ENCODE data around the gene MYO5B.

MYO5B gene

DNA sequence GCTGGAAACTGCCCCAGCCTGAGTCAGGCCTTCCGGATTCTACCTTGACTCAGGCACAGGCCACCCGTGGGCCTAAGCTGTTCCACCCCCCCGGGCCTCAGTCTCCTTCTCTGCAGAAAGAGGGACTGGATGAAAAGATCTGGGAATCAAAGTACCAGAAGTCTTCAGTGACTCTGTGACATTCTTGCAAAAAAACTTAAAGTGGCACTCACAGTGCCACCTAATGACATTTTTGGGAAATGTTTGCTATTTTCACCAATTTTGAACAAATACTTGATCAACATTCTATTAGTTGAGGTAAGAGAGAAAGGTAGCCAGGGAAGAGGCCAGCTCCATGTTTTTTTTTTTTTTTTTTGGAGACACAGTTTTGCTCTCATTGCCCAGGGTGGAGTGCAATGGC lies 333.3 kb downstream of the MYO5B start:
- H3K36me3 ChIP-seq (ENCODE audit: control insufficient read depth, insufficient read depth, low read length) = no peaks in the 10 kb centered on the region
- no peaks in the 10 kb centered on the region for H3K9me3 ChIP-seq (ENCODE audit: control insufficient read depth, insufficient read depth, low read length)
- H3K4me1 ChIP-seq (ENCODE audit: control insufficient read depth, insufficient read depth, low read length) = peaks cover 4% of the 10 kb centered on the region

DNA sequence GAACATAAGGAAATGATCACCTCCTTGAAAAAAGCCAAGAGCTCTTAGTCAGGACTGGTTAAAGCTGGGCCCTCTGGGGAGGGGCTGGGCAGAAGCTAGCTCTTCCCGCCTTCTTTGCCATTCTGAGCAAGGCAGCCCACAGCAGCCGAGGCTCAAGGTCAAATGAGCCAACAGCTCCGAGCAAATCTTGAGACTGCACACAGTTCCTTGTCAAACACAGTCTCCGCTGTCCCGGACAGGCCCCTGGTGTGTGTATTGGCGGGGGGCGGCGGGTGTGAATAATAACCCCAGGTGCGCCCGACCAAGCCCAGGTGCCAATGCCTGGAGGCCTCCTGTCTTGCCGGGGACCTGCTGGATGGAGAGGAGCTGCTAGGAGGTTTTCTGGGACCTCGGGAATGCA lies 335.2 kb downstream of the MYO5B start:
- no peaks in the 10 kb centered on the region for H3K36me3 ChIP-seq (ENCODE audit: control insufficient read depth, insufficient read depth, low read length)
- no peaks in the 10 kb centered on the region for H3K9me3 ChIP-seq (ENCODE audit: control insufficient read depth, insufficient read depth, low read length)
- no peak overlapping the region for H3K9ac ChIP-seq (ENCODE audit: low read depth, low read length)
- H3K4me1 ChIP-seq (ENCODE audit: control insufficient read depth, insufficient read depth, low read length) = peaks cover 4% of the 10 kb centered on the region
- no peak overlapping the region for H3K4me3 ChIP-seq (ENCODE audit: low read depth, low read length)
- no peaks in the 10 kb centered on the region for H3K27me3 ChIP-seq (ENCODE audit: control insufficient read depth, insufficient read depth, low read length)

More for the DNA sequence above, 333.3 kb downstream of the MYO5B start:
- H3K27me3 ChIP-seq (ENCODE audit: control insufficient read depth, insufficient read depth, low read length) = no peaks in the 10 kb centered on the region
- no peak overlapping the region for H3K4me3 ChIP-seq (ENCODE audit: low read depth, low read length)
- no peak overlapping the region for H3K9ac ChIP-seq (ENCODE audit: low read depth, low read length)

DNA sequence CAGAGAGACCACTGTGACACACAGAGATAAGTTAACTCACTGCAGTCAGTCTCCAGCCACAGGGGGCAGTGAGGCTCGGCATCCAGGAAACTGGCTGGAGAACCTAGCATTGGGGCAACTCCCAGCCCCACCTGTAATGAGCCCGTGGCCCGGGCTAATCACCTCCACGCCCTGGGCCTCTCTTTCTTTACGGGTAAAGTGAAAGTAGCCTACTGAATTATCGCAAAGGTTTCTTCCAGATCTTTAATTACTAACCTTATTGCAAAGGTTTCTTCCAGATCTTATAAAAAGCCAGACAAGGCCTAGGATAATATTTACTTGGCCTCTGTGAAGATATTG lies 336.0 kb downstream of the MYO5B start:
- H3K9ac ChIP-seq (ENCODE audit: low read depth, low read length) = no peak overlapping the region
- no peaks in the 10 kb centered on the region for H3K27me3 ChIP-seq (ENCODE audit: control insufficient read depth, insufficient read depth, low read length)
- no peak overlapping the region for H3K4me3 ChIP-seq (ENCODE audit: low read depth, low read length)

GRCh38 chr18:49858309-49859020 lies 336.5 kb downstream of the MYO5B start:
- peaks cover 4% of the 10 kb centered on the region for H3K4me1 ChIP-seq (ENCODE audit: control insufficient read depth, insufficient read depth, low read length)
- no peaks in the 10 kb centered on the region for H3K9me3 ChIP-seq (ENCODE audit: control insufficient read depth, insufficient read depth, low read length)
- no peak overlapping the region for H3K9ac ChIP-seq (ENCODE audit: low read depth, low read length)
- no peaks in the 10 kb centered on the region for H3K27me3 ChIP-seq (ENCODE audit: control insufficient read depth, insufficient read depth, low read length)
- H3K4me3 ChIP-seq (ENCODE audit: low read depth, low read length) = no peak overlapping the region
- no peaks in the 10 kb centered on the region for H3K36me3 ChIP-seq (ENCODE audit: control insufficient read depth, insufficient read depth, low read length)

More for the DNA sequence above, 336.0 kb downstream of the MYO5B start:
- Histone ChIP-seq H3K9me3 (ENCODE audit: control insufficient read depth, insufficient read depth, low read length) (no peaks in the 10 kb centered on the region), H3K4me1 (ENCODE audit: control insufficient read depth, insufficient read depth, low read length) (peaks cover 4% of the 10 kb centered on the region), H3K36me3 (ENCODE audit: control insufficient read depth, insufficient read depth, low read length) (no peaks in the 10 kb centered on the region)

DNA sequence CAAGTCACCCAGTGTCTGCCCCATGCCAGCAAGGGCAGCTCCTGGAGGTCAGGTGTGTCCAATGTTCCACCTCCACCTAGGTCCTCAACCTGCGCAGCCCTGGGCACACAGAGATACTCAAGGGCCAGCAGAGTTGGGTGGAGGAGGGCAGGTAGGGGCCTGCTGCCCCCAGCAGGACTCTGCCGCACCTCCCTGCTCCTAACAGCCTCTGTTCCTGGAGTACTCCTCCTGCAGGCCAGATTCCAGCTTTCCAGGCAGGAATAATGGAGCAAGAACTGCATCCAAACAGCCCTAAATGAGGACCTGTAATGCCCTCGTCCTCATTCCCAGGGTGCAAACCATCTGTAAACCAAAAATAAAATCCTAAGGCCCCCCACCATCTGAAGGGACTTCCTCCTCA lies 337.2 kb downstream of the MYO5B start:
- no peaks in the 10 kb centered on the region for H3K36me3 ChIP-seq (ENCODE audit: control insufficient read depth, insufficient read depth, low read length)
- peaks cover 4% of the 10 kb centered on the region for H3K4me1 ChIP-seq (ENCODE audit: control insufficient read depth, insufficient read depth, low read length)
- no peaks in the 10 kb centered on the region for H3K27me3 ChIP-seq (ENCODE audit: control insufficient read depth, insufficient read depth, low read length)
- no peak overlapping the region for H3K4me3 ChIP-seq (ENCODE audit: low read depth, low read length)
- H3K9me3 ChIP-seq (ENCODE audit: control insufficient read depth, insufficient read depth, low read length) = no peaks in the 10 kb centered on the region
- no peak overlapping the region for H3K9ac ChIP-seq (ENCODE audit: low read depth, low read length)

DNA sequence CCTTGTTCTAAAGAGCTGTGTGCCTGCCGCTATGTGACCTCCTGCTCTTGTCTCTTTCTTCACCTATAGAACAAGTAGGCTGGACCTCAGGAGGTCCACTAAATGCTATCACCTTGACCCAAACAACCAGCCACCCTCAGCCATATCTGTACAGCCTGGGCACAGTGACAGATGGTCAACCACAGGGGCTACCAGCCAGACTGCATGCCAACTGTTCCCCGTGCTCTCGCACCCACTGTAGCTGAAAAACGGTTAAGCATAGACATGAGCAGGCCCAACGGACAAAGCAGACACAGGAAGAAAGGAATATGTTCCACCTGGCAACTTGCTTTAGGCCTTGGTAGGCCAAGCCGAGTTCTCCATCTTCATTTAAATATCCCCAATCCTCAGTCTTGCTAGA lies 338.5 kb downstream of the MYO5B start:
- no peaks in the 10 kb centered on the region for H3K27me3 ChIP-seq (ENCODE audit: control insufficient read depth, insufficient read depth, low read length)
- no peak overlapping the region for H3K4me3 ChIP-seq (ENCODE audit: low read depth, low read length)
- no peaks in the 10 kb centered on the region for H3K9me3 ChIP-seq (ENCODE audit: control insufficient read depth, insufficient read depth, low read length)
- peaks cover 4% of the 10 kb centered on the region for H3K4me1 ChIP-seq (ENCODE audit: control insufficient read depth, insufficient read depth, low read length)
- no peaks in the 10 kb centered on the region for H3K36me3 ChIP-seq (ENCODE audit: control insufficient read depth, insufficient read depth, low read length)
- H3K9ac ChIP-seq (ENCODE audit: low read depth, low read length) = no peak overlapping the region

GRCh38 chr18:49855711-49856415 lies 339.1 kb downstream of the MYO5B start:
- H3K9ac ChIP-seq (ENCODE audit: low read depth, low read length) = no peak overlapping the region
- peaks cover 4% of the 10 kb centered on the region for H3K4me1 ChIP-seq (ENCODE audit: control insufficient read depth, insufficient read depth, low read length)
- no peaks in the 10 kb centered on the region for H3K27me3 ChIP-seq (ENCODE audit: control insufficient read depth, insufficient read depth, low read length)
- no peak overlapping the region for H3K4me3 ChIP-seq (ENCODE audit: low read depth, low read length)
- no peaks in the 10 kb centered on the region for H3K9me3 ChIP-seq (ENCODE audit: control insufficient read depth, insufficient read depth, low read length)
- H3K36me3 ChIP-seq (ENCODE audit: control insufficient read depth, insufficient read depth, low read length) = no peaks in the 10 kb centered on the region

DNA sequence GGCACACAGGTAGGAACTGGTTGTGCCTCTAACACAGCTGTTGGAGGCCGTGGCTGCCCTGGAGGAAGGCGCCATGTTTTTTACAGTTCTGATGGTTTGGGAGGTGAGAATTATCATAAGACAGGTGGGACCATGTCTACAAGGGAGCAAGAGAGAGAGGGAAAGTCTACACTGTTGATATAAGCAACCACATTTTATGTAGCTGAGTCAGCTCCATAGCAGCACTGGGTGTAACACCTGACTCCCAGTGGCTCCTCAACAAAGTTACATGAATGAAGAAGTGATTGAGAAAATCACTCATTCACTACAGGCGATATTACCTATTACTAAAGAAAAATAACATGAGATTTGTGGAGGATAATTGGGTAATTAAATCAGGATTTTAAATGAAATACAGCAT lies 340.3 kb downstream of the MYO5B start:
- Histone ChIP-seq H3K4me3 (ENCODE audit: low read depth, low read length) (no peak overlapping the region), H3K9me3 (ENCODE audit: control insufficient read depth, insufficient read depth, low read length) (no peaks in the 10 kb centered on the region), H3K4me1 (ENCODE audit: control insufficient read depth, insufficient read depth, low read length) (peaks cover 4% of the 10 kb centered on the region), H3K9ac (ENCODE audit: low read depth, low read length) (no peak overlapping the region), H3K27me3 (ENCODE audit: control insufficient read depth, insufficient read depth, low read length) (no peaks in the 10 kb centered on the region), H3K36me3 (ENCODE audit: control insufficient read depth, insufficient read depth, low read length) (no peaks in the 10 kb centered on the region)

DNA sequence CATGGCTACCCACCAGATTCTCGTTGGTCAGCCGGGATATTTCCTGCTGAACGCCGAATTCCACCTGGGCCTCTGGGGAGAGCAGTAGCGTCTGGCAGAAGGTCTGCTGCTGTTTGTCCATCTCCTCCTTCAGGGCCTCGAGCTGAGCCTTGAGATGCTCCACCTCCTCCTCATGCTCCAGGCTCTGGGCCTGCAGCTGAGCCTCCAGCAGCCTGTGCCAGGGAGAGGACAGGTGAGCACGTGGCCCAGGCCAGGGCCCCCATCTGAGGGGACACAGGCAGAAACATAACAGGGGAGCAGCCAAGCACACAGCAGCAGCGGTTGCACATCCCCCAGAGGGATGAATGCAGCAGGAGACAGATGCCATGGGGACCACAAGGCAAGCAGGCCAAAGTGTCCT lies 341.5 kb downstream of the MYO5B start:
- no peaks in the 10 kb centered on the region for H3K9me3 ChIP-seq (ENCODE audit: control insufficient read depth, insufficient read depth, low read length)
- no peak overlapping the region for H3K9ac ChIP-seq (ENCODE audit: low read depth, low read length)
- no peak overlapping the region for H3K4me3 ChIP-seq (ENCODE audit: low read depth, low read length)
- H3K4me1 ChIP-seq (ENCODE audit: control insufficient read depth, insufficient read depth, low read length) = peaks cover 6% of the 10 kb centered on the region
- no peaks in the 10 kb centered on the region for H3K27me3 ChIP-seq (ENCODE audit: control insufficient read depth, insufficient read depth, low read length)
- no peaks in the 10 kb centered on the region for H3K36me3 ChIP-seq (ENCODE audit: control insufficient read depth, insufficient read depth, low read length)

GRCh38 chr18:49853011-49853410 lies 341.9 kb downstream of the MYO5B start:
- H3K9me3 ChIP-seq (ENCODE audit: control insufficient read depth, insufficient read depth, low read length) = no peaks in the 10 kb centered on the region
- no peaks in the 10 kb centered on the region for H3K27me3 ChIP-seq (ENCODE audit: control insufficient read depth, insufficient read depth, low read length)
- peaks cover 4% of the 10 kb centered on the region for H3K4me1 ChIP-seq (ENCODE audit: control insufficient read depth, insufficient read depth, low read length)
- H3K36me3 ChIP-seq (ENCODE audit: control insufficient read depth, insufficient read depth, low read length) = no peaks in the 10 kb centered on the region
- H3K9ac ChIP-seq (ENCODE audit: low read depth, low read length) = no peak overlapping the region
- no peak overlapping the region for H3K4me3 ChIP-seq (ENCODE audit: low read depth, low read length)

- H3K9ac ChIP-seq (ENCODE audit: low read depth, low read length) = no peak overlapping the region
Measured at GRCh38 chr18:49851624-49852023, 343.3 kb downstream of the MYO5B start.

GRCh38 chr18:49850636-49851035 lies 344.3 kb downstream of the MYO5B start:
- H3K4me1 ChIP-seq (ENCODE audit: control insufficient read depth, insufficient read depth, low read length) = peaks cover 10% of the 10 kb centered on the region
- no peaks in the 10 kb centered on the region for H3K36me3 ChIP-seq (ENCODE audit: control insufficient read depth, insufficient read depth, low read length)
- no peak overlapping the region for H3K9ac ChIP-seq (ENCODE audit: low read depth, low read length)
- no peaks in the 10 kb centered on the region for H3K9me3 ChIP-seq (ENCODE audit: control insufficient read depth, insufficient read depth, low read length)
- H3K27me3 ChIP-seq (ENCODE audit: control insufficient read depth, insufficient read depth, low read length) = no peaks in the 10 kb centered on the region
- H3K4me3 ChIP-seq (ENCODE audit: low read depth, low read length) = no peak overlapping the region

More at GRCh38 chr18:49851624-49852023, 343.3 kb downstream of the MYO5B start:
- Histone ChIP-seq H3K9me3 (ENCODE audit: control insufficient read depth, insufficient read depth, low read length) (no peaks in the 10 kb centered on the region), H3K36me3 (ENCODE audit: control insufficient read depth, insufficient read depth, low read length) (no peaks in the 10 kb centered on the region), H3K4me1 (ENCODE audit: control insufficient read depth, insufficient read depth, low read length) (peaks cover 4% of the 10 kb centered on the region), H3K4me3 (ENCODE audit: low read depth, low read length) (no peak overlapping the region), H3K27me3 (ENCODE audit: control insufficient read depth, insufficient read depth, low read length) (no peaks in the 10 kb centered on the region)

Data from iPS-15b (cell line).